ENCODE measurements around the gene GHITM. TPM values are rescaled to one million over a fixed set of nuclear protein-coding genes. Genes with fewer than 3 reads are reported as not detected.
"Not testable (repeated sequence)": the region's sequence is repeated elsewhere in the genome, so short reads cannot be mapped to it uniquely, and the experiment has no call there.

Gene GHITM
- total and polyA plus RNA-seq, 2 of the 4 experiments (the other 2 are of a cell fraction), result 103 to 185 TPM

DNA sequence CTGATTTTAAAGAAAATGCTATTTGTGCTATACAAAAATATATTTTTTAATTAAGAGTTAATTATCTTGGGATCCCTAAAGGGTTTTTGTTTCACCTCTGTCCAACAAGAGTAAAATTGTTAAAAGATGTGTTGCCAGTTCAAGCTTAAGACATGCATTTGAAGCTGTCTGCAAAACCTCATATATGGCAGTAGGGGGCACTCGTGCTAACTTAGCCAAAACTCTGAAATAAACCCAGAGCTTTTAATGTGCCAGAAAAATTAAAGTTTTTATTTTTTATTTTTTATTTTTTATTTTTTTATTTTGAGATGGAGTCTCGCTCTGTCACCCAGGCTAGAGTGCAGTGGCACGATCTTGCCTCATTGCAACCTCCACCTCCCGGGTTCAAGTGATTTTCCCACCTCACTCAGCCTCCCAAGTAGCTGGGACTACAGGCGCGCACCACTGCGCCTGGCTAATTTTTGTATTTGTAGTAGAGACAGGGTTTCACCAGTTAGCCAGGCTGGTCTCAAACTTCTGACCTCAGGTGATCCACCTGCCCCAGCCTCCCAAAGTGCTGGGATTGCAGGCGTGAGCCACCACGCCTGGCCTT is 8.8 kb downstream of the GHITM start:
- H3K23ac ChIP-seq (ENCODE audit: low read depth, low read length); H2BK120ac ChIP-seq (ENCODE audit: low read depth, low read length); H2BK20ac ChIP-seq (ENCODE audit: low read depth, low read length); BruUV-seq (replicated peaks); H3K9me3 ChIP-seq (ENCODE audit: control insufficient read depth, insufficient read depth, low read length); H3K27me3 ChIP-seq (ENCODE audit: control insufficient read depth, insufficient read depth, low read length); H2AFZ ChIP-seq (replicated peaks; ENCODE audit: low read length, poor library complexity); H3K9ac ChIP-seq (ENCODE audit: low read depth, low read length); H3K4me1 ChIP-seq (ENCODE audit: control insufficient read depth, insufficient read depth, low read length); H3K79me1 ChIP-seq (ENCODE audit: low read depth in 1 of 2, low read length in 2 of 2); H4K5ac ChIP-seq (ENCODE audit: low read depth, low read length); H4K91ac ChIP-seq (ENCODE audit: insufficient read depth, low read depth, low read length); H4K20me1 ChIP-seq (ENCODE audit: insufficient read depth, low read length); POLR2A ChIA-PET (ENCODE audit: unreplicated experiment); H3K4me3 ChIP-seq (ENCODE audit: insufficient read depth, low read depth, low read length); H3K9me1 ChIP-seq (ENCODE audit: insufficient read depth, low read length); dilution Hi-C loops (cut with HindIII; ENCODE audit: low sequenced_read_pairs, unreplicated experiment); H3K4ac ChIP-seq (ENCODE audit: low read depth, low read length); H2AK5ac ChIP-seq (ENCODE audit: low read depth, low read length); H3K18ac ChIP-seq (ENCODE audit: low read depth, low read length); H2BK5ac ChIP-seq (ENCODE audit: low read depth, low read length, poor library complexity, severe bottlenecking); H3K14ac ChIP-seq (replicated peaks; ENCODE audit: low read depth, low read length); H3K27ac ChIP-seq (ENCODE audit: insufficient read depth, low read length); H3K56ac ChIP-seq (ENCODE audit: extremely low read depth, insufficient read depth, low read length); H4K8ac ChIP-seq (ENCODE audit: low read depth in 2 of 2, low read length in 2 of 2); H2BK15ac ChIP-seq (ENCODE audit: low read depth, low read length); H3K4me2 ChIP-seq (ENCODE audit: low read depth, low read length); H2AK9ac ChIP-seq (replicated peaks; ENCODE audit: low read depth, low read length, poor library complexity): not testable (repeated sequence)
- in situ Hi-C loops (cut with MboI; ENCODE audit: low sequenced_read_pairs) (loop anchor here (10.0 kb wide), 1 partner anchor 387 kb away; no protein-coding TSS in a partner anchor), intact Hi-C loops (cut with micrococcal nuclease) (loop anchor here (2.0 to 10.0 kb wide), 3 partner anchors 59 to 389 kb away; no protein-coding TSS in a partner anchor)
- peak; percentile 61 for DNase-seq
- peak; percentile 48 for TF ChIP-seq SMC3 (IDR thresholded peaks at IDR 0.05; ENCODE audit: low read depth, low read length)
- peak; percentile 41 for TF ChIP-seq RAD21 (IDR thresholded peaks at IDR 0.05; ENCODE audit: low read length)
- TF ChIP-seq, protein P1, sequence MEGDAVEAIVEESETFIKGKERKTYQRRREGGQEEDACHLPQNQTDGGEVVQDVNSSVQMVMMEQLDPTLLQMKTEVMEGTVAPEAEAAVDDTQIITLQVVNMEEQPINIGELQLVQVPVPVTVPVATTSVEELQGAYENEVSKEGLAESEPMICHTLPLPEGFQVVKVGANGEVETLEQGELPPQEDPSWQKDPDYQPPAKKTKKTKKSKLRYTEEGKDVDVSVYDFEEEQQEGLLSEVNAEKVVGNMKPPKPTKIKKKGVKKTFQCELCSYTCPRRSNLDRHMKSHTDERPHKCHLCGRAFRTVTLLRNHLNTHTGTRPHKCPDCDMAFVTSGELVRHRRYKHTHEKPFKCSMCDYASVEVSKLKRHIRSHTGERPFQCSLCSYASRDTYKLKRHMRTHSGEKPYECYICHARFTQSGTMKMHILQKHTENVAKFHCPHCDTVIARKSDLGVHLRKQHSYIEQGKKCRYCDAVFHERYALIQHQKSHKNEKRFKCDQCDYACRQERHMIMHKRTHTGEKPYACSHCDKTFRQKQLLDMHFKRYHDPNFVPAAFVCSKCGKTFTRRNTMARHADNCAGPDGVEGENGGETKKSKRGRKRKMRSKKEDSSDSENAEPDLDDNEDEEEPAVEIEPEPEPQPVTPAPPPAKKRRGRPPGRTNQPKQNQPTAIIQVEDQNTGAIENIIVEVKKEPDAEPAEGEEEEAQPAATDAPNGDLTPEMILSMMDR (conservative IDR thresholded peaks at IDR 0.05; ENCODE audit: low read depth, low read length), result peak; percentile 62
- no CpG with 5 or more reads among the region's 9 CpGs for WGBS, 2 experiments (ENCODE audit: extremely low coverage in 2 of 2, insufficient read length in 1 of 2)
- peaks cover 31% of the 10 kb centered on the region for H3K36me3 ChIP-seq (ENCODE audit: control insufficient read depth, insufficient read depth, low read length)
- CTCF ChIA-PET, result interaction anchor here (0.7 to 1.9 kb wide), 7 partner anchors 10 to 389 kb away, joined by 3 to 11 read pairs (median 5); partner anchors contain the start of genes GHITM and GPR15LG
- peak; percentile 77; the same call in 1 of the 2 replicates for ATAC-seq (ENCODE audit: low read depth)
